GM18505 (cell line): ENCODE data around the gene PLCXD1.
"Not testable (repeated sequence)": the region's sequence is repeated elsewhere in the genome, so short reads cannot be mapped to it uniquely, and the experiment has no call there.

ENCODE experiments used
- ATAC-seq: cut with Tn5 transposase; IDR thresholded peaks from one replicate; pipeline ENCODE4 v1.9.1; 2021; ENCODE audit not compliant: unreplicated experiment
- POLR2A ChIP-seq: IDR thresholded peaks from 4 replicates; pipeline ENCODE4 v1.6.1; 2011; ENCODE audit warnings: borderline replicate concordance; ENCODE audit not compliant: insufficient read depth, insufficient read length; ENCODE audit errors: extremely low read depth

Gene PLCXD1

DNA sequence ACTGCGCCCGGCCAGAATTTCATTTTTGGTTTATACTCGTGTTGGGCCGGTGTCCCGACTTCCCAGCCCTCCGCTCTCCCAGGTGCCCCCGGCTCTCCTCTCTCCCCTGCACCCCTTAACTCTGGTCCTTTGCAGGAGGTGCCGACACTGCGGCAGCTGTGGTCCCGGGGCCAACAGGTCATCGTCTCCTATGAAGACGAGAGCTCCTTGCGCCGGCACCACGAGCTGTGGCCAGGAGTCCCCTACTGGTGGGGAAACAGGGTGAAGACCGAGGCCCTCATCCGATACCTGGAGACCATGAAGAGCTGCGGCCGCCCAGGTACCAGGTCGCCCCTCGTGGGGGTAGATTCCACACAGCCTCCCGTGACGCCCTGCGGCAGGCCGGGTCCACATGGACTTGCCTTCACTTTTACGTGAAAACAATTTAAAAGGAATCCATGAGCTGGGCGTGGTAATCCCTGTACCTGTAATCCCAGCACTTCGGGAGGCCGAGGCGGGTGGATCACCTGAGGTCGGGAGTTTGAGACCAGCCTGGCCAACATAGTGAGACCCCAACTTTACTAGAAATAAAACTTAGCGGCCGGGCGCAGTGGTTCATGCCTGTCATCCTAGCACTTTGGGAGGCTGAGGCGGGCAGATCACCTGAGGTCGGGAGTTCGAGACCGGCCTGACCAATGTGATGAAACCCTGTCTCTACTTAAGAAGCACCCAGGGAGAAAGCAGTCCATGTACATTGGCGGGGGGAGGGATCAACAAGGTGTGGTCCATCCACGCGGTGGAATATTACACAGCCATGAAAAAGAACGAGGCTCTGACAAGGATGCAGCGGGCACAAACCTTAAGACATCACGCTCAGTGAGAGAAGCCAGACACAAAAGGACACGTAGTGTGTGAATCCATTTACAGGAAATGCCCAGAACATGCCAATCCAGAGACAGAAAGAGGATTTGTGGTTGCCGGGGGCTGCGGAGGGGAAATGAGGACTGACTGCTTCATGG, 12.0 kb downstream of the PLCXD1 start:
- TF ChIP-seq POLR2A: no peak
- no peak for ATAC-seq

GRCh38 chrX:295136-295535, 14.0 kb downstream of the PLCXD1 start:
- no peak for ATAC-seq
- TF ChIP-seq POLR2A: no peak

- no peak for ATAC-seq
- no peak for TF ChIP-seq POLR2A
Measured at GRCh38 chrX:298993-299392, 17.8 kb downstream of the PLCXD1 start.

GRCh38 chrX:300334-300733, 19.2 kb downstream of the PLCXD1 start:
- TF ChIP-seq POLR2A: no peak
- ATAC-seq: no peak

DNA sequence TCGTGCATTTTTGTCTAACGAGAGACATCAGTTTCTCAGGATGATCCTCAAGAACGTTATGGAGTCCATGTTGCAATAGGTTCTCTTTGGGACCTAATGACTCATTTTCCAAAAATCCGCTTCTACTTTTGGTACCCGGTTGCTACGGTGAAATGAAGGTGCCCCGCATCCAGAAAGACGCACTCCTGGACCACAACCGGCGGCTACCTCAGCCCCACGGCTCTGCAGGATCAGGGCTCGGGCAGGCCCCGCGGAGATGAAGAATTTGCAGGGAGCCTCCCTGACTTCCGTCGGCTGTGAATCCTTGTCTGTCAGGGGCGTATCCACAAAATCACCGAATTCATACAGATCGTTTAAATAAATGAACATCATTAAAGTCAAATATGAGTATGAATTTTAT, 21.8 kb downstream of the PLCXD1 start:
- no peak for ATAC-seq
- no peak for TF ChIP-seq POLR2A

DNA sequence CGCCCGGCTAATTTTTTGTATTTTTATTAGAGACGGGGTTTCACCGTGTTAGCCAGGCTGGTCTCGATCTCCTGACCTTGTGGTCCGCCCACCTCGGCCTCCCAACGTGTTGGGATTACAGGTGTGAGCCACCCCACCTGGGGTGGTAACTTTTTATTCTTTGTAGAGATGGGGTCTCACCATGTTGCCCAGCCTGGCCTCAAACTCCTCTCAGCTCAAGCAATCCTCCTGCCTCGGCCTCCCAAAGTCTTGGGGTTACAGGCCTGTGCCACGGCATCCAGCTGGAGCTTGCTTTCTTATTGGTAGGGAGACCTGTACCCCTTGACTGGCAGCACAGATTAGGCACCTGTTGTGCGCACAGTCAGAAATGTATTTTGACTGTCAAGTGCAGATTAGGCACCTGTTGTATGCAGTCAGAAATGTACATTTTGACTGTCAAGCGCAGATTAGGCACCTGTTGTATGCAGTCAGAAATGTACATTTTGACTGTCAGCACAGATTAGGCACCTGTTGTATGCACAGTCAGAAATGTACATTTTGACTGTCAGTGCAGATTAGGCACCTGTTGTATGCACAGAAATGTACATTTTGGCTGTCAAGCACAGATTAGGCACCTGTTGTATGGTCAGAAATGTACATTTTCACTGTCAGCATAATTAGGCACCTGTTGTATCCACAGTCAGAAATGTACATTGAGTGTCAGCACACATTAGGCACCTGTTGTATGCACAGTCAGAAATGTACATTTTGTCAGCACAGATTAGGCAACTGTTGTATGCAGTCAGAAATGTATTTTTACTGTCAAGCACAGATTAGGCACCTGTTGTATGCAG, 24.8 kb downstream of the PLCXD1 start:
- not testable (repeated sequence) for ATAC-seq

- ATAC-seq: not testable (repeated sequence)
Measured at GRCh38 chrX:306614-307251, 25.6 kb downstream of the PLCXD1 start.

- TF ChIP-seq POLR2A: no peak
- ATAC-seq: no peak
Measured at GRCh38 chrX:307261-308111, 26.3 kb downstream of the PLCXD1 start.

- TF ChIP-seq POLR2A: no peak
Measured at GRCh38 chrX:308821-309520, 27.8 kb downstream of the PLCXD1 start.

GRCh38 chrX:310621-311155, 29.5 kb downstream of the PLCXD1 start:
- TF ChIP-seq POLR2A: no peak
- ATAC-seq: no peak

More at GRCh38 chrX:308821-309520, 27.8 kb downstream of the PLCXD1 start:
- no peak for ATAC-seq

- TF ChIP-seq POLR2A: no peak
- ATAC-seq: no peak
Measured at GRCh38 chrX:311156-312129, 30.3 kb downstream of the PLCXD1 start.

DNA sequence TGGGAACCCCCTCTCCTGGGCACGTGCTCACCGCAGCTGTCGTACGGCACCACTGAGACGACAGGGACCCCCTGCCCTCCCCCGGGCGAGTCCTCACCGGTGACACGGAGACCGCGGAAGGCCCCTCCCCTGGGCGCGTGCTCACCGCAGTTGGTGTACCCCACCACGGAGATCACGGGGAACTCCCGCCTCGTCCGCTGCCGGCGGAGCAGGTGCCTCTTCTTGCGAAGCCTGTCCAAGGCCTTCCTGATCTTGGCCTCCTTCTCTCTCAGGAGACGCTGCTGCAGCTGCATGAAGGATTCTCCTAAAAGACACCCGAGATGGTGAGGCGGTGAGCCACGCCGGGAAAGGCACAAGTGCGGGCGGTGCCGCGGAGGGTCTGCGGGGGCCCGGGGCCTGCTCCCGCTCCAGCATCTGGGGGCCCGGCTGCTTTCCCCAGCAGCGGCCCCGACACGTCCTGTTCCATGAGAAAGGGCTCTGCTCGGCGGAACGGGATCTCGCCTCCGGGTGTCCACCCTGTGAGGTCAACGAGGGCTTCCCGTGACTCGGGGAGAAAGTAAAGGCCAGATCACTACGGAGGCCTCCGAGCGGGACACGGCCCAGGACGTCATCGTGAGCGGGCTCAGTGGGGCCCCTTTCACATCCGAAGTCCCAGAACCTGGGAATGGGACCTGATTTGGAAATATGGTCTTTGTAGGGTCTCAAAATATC, 31.6 kb downstream of the PLCXD1 start:
- ATAC-seq: no peak
- TF ChIP-seq POLR2A: no peak
